HG02852 (cell line): ENCODE data around the gene ADARB1.

Source experiments
- ATAC-seq: cut with Tn5 transposase; IDR thresholded peaks from one replicate; pipeline ENCODE4 v1.9.1; 2021; ENCODE audit warnings: mild to moderate bottlenecking, moderate library complexity; ENCODE audit not compliant: unreplicated experiment

Gene ADARB1

DNA sequence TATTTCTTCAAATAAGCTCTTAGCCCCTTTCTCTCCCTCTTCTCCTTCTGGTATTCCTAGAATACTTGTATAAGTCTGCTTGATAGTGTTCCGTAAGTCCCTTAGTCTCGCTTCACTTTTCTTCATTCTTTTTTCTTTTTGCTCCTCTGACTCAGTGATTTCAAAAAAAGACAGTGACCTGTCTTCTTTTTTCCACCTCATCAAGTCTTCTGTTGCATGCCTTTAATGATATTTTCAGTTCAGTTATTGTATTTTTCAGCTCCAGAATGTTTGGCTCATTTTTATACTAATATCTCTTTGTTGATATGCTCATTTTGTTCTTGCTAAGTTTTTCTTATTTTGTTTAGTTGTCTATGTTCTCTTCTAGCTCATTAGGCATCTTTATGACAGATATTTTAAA is 115.6 kb downstream of the ADARB1 start:
- no peak for ATAC-seq

DNA sequence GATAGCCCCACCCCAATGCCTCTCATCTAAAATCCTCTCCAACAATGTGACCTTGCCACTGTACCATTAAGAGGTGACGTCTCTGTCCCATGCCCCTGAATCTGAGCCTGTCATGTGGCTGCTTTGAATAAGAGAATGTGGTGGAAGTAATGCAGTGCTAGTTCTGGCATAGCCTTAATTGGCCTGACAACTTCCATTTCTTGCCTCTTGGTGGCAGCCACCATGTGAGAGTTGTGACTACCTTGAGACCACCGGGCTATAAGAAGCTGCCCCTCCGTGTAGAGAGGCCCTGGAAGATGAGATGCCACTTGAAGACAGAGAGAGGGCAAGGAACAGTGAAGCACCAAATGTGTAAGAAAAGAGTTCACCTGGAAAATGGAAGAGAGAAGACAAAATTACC is 118.0 kb downstream of the ADARB1 start:
- no peak for ATAC-seq

DNA sequence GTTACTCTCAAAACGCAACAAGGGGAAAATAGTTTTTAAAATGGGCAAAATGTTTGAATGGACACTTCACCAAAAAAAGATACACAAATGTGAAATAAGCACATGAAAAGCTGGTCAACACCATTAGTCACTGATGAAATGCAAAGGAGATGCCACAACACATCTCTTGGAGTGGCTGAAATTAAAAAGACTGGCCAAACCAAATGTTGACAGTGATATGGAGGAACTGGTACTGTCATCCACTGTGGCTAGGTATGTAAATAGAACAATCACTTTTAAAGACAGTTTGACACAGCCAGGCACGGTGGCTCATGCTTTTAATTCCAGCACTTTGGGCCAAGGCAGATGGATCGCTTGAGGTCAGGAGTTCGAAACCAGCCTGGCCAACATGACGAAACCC is 122.2 kb downstream of the ADARB1 start:
- ATAC-seq, result no peak

DNA sequence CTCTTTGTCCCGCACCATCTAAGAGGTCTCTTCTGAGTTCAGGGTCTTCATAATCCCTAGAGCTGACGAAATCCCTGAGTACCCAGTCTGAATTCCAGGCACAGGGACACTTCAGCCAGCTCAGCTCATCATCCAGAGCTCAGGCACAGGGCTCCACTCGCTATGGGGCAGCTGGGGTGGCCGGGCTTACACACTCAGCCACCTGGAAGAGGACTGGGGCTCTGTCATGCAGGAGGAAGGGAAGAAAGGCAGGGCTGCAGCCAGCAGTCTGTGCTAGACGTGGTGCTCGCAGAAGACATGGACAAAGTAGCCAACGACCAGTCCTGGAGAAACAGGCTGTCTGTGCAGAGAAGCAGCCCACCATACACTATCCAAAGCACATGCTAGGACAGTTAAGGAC is 124.8 kb downstream of the ADARB1 start:
- ATAC-seq, result no peak

DNA sequence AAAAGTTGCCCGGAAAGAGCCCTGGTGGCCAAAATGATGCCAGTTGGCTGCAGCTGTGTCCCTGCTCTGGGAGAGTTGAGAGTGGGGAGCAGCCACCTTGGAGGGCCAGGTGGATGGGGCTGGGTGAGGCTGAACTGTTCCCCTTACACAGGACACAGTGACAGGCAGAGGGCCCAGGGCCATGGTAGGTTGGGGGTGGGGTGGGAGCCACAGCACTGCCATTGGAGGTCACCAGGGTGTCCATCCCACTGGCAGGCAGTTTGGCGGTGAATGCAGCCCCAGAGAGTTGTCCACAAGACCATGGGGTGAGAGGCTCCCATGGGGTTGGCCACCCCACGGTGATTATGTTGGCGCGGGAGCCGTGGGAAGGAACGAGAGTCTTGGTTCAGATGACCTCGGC is 125.7 kb downstream of the ADARB1 start:
- no peak for ATAC-seq

DNA sequence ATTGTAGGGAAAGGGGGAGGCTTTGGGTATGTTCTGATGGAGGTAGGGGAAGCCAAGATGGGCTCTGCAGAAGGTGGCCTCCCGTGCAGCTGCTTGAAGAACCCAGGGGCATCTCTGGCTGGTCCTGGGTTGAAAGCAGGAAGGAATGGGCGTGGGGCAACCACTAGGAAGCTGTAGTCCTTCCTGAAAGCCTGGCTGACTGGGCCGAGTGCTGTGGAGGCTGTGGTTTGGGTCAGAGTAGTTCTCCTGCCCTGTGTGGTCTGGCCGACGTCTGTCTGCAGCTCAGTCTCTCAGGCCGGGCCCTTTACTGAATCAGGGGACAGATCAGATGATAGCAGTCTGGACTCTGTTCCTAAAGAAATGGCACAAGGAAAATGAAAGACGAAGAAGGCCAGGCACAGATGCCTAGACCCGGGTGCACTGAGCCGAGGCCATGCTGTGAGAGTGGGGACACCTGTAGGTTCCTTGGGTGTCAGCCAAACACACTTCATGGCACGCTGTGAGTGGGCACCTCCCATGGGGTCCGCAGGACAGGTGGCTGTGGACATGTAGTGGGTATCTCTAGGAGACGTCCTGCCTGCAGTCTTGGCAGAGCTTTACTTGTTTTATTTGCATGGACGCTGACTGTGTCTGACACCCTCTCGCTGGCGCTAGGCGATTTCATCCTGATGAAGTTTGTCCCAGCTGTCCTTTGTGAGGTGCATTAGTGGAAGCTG is 126.4 kb downstream of the ADARB1 start:
- no peak for ATAC-seq

DNA sequence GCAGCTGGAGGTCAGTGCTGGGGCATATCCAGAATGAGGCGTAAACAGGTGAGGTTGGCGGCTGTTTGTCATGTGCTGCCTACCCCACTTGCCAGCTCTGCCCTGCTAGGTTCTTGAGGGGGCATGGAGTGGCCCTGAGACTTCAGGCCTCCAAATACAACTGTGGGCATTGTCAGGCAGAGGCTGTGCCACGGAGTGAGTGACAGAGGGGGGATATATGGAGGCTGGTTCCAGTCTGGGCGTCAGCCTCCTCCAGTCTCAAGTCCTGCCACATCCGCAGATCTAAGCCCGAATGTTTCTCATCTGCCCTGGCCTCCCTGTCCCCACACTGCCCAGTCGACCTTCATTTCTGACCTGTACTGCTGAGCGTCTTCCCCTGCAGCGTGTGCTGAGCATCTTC is 128.0 kb downstream of the ADARB1 start:
- ATAC-seq, result no peak

DNA sequence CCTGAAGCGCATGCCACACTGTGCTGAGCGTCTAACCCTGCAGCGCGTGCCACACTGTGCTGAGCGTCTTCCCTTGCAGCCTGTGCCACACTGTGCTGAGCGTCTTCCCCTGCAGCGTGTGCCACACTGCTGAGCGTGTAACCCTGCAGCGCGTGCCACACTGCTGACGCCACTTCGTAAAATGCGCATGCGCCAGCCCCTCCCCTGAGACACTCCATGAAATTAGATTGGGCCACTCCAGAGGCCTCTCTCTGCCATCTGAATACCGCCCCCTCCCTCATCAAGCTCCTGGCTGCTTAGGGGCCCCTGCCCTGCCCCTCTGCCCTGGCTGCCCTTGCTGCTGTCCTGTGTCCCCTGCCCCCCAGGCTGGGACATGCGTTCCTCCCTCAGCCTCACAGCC is 128.5 kb downstream of the ADARB1 start:
- no peak for ATAC-seq

DNA sequence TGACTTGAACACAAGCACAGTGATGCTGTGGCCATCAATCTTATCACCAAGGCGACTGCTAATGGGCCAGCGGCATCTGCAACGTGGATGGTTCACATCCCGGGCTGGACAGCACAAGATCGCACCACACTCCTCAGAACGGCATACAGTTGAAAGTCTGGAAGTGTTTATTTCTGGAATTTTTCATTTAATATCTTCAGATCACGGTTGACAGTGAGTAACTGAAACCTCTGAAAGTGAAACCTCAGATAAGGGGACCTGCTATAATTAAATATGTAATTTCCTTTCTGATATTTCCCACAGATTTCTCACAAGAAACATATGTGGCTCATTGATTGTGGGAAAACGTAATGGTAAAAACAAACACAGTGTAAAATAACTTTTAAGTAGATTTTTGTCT is 129.6 kb downstream of the ADARB1 start:
- no peak for ATAC-seq

DNA sequence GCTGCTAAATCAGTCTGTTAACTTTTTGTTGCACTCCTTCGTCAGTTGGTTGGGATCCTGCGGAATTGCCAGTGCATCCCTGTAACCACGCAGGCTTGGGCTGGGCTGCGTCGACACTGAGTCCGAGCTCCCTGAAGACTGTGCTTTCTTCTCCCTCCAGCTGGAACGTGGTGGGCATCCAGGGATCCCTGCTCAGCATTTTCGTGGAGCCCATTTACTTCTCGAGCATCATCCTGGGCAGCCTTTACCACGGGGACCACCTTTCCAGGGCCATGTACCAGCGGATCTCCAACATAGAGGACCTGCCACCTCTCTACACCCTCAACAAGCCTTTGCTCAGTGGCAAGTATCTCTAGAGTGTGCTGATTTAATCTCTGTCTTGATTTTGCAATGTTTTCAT is 130.0 kb downstream of the ADARB1 start:
- ATAC-seq, result no peak

DNA sequence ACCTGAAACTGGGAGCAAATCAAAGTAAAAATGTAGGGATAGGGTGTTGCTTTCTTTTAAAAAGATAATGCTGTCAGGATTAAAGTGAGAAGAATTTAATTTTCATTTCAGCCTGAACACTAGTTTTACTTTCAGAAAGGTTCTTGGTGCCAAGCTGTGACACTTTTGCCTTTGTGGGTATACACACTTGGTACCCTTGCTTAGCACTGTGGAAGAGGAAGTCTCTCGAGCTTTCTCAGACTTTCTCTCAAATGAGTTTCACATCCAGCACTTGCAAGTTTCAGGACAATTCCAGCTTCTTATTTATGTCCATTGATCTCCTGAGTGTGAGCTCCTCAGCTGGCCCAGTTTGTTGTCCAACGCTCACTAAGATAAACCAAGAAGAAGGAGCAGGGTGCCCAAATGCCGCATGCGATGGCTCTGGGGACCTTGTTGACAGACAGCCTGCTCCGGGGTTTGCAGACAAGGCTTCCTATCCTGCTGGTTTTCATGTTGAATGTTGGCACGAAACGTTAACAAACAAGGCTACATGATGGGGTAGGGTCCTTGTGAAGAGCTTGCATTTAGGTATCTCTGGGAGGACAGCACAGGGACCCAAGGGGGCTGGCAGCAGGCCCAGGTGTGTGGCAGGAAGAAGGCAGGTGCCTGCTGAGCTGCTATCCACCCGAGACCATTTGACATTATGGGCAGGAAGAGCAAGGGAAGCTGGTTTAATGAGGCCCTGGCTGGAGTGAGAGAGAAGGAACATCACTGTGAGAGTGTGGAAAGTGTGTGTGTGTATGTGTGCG is 133.7 kb downstream of the ADARB1 start:
- no peak for ATAC-seq

DNA sequence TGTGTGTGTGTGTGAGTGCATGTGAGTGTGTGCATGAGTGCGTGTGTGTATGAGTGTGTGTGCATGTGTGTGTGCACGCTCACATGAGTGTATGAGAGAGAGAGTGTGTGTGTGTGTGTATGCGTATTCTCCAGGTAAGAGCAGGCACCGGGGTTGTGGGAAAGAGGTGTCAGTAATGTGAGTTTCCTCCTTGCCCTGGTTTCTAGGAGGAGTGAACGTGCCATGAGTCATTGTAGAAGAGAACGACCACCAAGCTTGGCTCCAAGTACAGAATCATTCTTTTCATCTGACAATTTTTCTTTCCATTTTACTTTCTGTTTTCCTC is 134.2 kb downstream of the ADARB1 start:
- no peak for ATAC-seq

DNA sequence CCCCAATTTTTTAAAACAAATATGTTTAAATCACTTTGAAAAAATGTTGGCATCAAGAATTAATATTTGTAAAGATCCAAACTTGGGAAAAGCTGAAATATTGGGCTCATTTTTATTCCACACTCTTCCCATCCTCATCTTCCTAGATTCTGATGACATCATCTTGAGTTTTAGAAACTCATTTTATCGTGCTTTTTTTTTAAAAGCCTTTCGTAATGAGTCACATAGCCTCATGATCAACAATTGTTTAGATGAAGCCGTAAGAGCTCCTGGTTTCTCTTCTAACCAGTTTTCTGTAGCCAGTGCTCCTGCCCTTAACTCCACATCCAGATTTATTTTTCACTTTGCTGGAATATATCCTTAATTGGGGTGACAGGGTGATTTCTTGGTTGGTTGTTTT is 134.7 kb downstream of the ADARB1 start:
- no peak for ATAC-seq

DNA sequence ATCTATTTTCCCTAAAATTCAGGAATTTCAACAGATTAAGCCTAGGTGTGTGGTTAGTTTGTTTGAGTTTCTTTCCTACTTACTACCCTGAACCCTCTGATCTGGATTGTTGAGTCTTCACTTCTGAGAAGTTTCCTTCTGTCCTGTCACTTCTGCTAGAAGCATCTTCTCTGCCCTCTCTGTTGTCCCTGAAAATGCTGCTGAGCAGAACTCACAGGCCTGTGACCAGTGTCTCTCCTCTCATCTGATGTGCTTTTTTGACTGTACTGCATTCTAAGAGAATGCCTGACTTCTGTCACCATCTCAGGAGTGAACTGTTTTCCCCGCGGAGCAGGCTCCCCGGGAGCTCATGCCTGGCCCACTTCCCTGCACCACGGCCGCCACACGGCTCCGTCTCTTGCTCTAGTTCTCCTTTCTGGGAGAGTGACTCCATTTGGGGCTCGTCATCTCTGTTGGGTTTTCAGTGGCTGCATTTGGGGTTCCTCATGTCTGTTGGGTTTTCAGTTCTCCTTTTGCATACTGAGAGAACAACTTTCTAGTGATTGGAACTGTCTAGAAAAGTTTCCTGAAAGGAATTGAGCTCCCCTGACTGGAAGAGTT is 135.4 kb downstream of the ADARB1 start:
- no peak for ATAC-seq

DNA sequence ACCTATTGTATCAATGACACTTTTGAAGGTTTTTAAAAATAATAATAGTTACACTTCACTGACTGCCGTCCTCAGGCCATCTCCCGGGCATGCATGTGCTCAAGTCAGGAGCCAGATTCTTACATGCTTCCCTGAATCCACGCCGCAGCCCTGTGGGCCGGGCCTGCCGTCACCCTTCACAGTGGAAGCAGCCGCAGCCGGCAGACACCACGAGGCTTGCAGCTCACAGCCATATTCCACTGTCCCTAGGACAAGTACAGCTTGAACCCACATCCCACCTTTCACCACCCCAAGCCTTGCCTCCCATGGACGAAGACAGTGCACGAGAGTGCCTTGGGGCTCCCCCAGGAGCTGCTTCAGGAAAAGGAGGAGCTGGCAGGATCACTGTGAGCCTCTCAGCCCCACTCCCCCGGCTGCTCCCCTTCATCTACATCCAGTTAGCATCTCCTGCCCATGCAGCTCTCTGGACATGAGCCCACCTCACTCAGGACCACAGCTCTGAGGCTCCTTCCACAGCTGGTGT is 136.1 kb downstream of the ADARB1 start:
- no peak for ATAC-seq

DNA sequence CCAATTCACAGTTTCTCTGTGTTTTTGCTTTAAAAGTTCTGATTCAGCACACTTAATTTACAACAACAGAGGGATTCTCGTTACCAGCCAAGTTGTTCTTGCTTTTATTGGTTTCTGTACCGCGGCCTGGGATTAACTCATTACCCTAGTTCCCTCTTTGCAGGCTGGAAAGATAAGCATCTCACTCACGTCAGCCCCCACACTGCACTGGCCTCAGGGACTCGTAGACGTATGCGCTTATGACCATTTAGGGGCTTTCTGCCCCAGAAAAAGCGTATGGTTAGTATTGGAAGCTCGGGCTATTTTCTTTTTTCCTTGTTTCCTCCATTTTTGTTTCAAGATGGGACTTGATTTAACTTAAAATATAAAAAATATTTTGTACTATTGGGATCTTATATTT is 137.3 kb downstream of the ADARB1 start:
- ATAC-seq, result no peak

DNA sequence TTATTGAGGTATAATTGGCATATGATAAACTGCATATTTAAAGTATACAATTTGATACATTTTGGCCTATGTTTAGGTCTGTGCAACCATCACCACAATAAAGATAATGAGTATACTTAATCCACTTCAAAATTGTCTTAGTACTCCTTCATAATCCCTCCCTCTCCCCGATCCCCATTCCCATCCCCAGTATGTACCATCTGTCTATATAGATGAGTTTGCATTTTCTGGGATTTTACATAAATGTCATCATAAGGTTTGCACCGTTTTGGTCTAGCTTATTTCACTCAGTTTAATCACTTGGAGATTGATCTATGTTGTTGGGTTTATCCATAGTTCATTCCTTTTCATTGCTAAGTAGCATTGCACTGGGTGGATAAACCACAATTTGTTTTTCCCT is 139.0 kb downstream of the ADARB1 start:
- ATAC-seq, result no peak

DNA sequence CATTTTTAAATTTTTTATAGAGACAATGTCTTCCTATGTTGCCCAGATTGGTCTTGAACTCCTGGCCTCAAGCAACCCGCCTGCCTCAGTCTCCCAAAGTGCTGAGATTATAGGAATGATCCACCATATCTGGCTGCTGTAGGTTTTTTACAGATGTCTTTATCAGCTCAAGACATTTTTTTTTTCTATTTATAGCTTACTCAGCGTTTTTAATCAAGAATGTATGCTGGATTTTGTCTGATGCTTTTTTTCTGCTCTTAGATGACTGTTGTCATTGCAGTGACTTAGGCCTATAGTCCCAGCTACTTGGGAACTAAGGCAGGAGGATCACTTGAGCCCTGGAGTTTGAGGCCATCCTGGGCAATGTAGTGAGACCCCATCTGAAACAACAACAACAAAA is 140.8 kb downstream of the ADARB1 start:
- ATAC-seq, result no peak

DNA sequence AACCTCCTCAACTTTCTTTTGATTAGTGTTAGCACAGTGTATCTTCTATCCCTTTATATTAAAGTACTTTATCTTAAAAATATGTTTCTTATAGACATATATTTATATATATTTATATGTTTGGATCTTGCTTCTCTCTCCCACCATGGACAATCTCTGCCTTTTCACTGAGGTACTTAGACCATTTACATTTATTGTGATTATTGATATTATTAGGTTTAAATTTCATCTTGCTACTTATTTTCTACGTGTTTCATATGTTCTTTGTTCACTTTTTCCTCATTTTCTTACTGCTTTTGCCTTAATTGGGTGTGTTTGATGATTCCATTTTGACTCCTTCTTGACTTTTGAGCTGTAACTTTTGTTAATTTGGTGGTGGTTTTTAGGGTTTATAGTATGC is 142.6 kb downstream of the ADARB1 start:
- ATAC-seq, result no peak

DNA sequence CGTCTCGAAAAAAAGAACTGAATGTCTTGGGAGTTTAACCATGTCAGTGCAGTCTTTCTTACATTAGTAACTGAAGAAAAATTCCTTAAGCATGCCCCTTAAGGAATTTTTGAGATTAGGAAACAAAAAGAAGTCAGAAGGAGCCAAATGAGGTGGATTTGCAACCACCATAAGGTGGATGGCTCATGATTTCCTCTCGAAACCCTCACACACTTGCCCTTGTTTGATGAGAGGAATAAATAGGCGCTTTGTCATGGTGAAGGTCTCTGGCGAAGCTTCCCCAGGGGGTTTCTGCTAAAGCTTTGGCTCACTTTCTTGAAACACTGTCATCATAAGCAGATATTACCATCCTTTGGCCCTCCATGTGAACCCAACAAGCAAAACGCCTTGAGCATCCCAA is 145.1 kb downstream of the ADARB1 start:
- ATAC-seq, result no peak

DNA sequence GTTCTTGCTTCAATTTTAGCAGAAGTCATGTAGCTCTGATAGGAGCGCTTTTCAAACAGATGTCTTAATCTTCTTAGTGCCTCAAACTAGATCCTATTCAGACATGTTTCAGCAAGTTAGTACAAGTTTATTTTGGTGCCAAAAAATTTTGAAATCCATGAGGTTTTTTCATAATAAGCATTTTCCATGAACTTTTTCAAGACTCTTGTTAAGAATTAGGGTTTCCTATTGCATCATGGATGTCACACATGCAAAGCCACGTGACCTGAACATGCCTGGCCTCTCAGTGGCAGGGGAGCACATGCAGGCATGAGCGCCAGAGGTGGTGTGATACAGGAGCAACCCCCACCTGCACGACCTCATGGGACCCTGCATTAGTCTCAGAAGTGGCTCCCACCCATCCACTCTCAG is 145.7 kb downstream of the ADARB1 start:
- ATAC-seq, result no peak
